HTERT RPE-1 (cell line): Measurements from ENCODE around the gene CAMKK1.
"Not testable (repeated sequence)": the region's sequence is repeated elsewhere in the genome, so short reads cannot be mapped to it uniquely, and the experiment has no call there.

Experiments
- in situ Hi-C: fragments of 300-500 bp; cut with MboI; formaldehyde crosslinking; loops from 4 replicates; pipeline ENCODE4 v1.14.3; 2020; ENCODE audit warnings: low sequenced_read_pairs

Gene CAMKK1

DNA sequence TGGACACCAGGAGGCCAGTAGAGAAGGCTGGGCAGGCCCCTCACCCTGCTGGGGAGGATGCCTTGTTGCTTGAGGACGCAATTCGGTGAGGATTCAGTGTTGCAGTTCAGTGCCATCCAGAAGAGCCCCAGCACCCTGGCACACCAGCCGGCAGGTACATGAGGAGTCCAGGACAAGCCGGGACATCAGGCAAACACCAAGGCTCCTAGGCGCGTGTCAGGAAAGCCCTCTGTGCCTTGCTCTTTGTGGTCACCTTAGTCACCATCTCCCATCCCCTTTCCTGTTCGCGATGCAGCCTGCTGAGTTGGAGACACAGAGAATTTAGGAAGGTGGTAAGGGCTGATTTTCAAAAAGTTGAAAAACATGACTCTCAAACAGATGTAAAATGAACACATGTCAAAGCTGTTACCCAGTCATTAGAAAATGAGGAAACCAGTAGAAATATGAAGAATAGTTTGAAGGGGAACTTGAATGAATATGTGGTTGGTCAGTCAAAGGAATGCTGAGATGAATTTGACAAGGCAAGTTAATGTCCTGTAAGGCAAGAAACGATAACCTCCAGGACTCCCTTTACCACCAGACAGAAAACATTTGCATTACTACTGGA, 44.5 kb downstream of the CAMKK1 start:
- in situ Hi-C loops = no loop called here

GRCh38 chr17:3847165-3847670, 45.6 kb downstream of the CAMKK1 start:
- in situ Hi-C loops = no loop called here

DNA sequence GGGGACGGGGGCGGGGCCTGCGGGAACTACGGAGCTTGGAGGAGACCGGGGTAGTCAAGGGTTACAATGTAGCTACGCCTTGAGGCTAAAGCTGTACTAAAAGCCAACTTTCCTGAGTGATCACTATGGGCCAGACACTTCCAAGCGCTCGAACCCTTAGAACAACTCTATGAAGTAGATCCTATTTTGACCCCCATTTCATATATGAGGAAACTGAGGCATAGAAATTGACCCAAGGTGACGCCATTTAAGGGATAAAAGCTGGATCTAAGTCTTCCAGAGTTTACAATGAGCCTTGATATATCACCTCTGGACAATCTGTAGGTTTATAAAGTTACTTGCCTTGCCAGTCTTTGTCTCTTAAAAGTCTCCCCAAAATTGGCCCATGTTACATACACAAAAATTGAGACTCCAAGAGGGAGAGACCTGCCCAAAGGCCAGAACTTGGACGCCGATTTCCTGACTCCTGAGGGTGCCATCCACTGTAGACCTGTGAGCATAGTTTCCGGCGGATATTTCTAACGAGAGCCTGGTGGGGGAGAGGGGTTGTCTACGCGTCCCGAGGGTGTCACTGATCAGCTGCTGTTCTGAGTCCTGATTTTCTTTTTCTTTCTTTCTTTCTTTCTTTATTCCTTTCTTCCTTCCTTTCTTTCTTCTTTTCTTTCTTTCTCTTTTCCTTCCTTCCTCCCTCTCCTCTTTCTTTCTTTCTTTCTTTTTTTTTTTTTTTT, 46.3 kb downstream of the CAMKK1 start:
- in situ Hi-C loops = no loop called here

- in situ Hi-C loops = no loop called here
Measured at GRCh38 chr17:3845621-3846436, 47.0 kb downstream of the CAMKK1 start, which contains the start of gene NCBP3. Gene NCBP3, minus strand, starts transcription at chr17:3846246. Its CDS starts 23 bp downstream, at chr17:3846223.

DNA sequence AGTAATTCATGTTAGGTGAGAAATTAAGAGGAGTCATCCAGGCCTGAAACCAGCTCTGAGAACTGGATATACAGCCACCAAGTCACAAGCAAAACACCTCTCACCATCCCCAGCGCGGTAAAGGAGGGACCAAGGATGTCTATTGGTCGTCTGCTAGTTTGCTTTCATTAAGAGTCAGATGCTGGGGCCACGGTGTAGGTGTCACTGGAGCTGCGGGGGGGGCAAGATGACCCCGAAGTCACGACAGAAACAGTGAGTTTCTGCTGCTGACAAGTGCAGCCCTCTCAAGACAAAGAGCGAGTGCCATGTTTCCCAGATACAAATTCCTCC, 47.6 kb downstream of the CAMKK1 start:
- in situ Hi-C loops = no loop called here

DNA sequence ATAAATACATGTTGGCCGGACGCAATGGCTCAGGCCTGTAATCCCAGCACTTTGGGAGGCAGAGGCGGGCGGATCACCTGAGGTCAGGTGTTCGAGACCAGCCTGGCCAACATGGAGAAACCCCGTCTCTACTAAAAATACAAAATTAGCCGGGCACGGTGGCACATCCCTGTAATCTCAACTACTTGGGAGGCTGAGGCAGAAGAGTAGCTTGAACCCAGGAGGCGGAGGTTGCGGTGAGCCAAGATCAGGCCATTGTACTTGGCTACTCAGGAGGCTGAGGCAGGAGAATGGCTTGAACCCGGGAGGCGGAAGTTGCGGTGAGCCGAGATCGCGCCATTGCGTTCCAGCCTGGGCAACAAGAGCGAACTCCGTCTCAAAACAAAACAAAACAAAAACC, 48.3 kb downstream of the CAMKK1 start:
- in situ Hi-C loops = not testable (repeated sequence)

GRCh38 chr17:3843935-3844516, 48.8 kb downstream of the CAMKK1 start:
- in situ Hi-C loops = no loop called here

- in situ Hi-C loops = no loop called here
Measured at GRCh38 chr17:3838206-3838605, 54.6 kb downstream of the CAMKK1 start.

- in situ Hi-C loops = no loop called here
Measured at GRCh38 chr17:3836551-3836950, 56.3 kb downstream of the CAMKK1 start.

- in situ Hi-C loops = no loop called here
Measured at GRCh38 chr17:3835410-3836229, 57.2 kb downstream of the CAMKK1 start.

- in situ Hi-C loops = no loop called here
Measured at GRCh38 chr17:3834811-3835210, 58.0 kb downstream of the CAMKK1 start.

DNA sequence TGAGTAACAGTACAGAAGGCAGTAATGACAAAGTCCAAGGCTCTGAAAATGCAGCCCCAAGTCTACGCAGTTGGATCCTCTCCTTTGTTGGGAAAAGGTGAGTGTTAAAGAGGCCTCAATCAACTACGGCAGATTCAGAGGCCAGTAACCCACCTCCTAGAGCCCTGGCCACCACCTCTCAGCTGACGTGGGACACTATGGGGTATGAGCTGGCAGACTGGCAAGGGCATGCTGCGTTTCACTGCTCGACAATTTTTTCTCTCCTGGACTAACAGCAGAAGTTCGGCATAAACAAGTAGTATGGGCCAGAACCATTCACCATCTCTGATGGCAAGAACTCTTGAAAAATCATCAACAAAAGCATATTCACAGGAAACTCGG, 64.0 kb downstream of the CAMKK1 start:
- in situ Hi-C loops = no loop called here

GRCh38 chr17:3828151-3828851, 64.6 kb downstream of the CAMKK1 start:
- in situ Hi-C loops = no loop called here

DNA sequence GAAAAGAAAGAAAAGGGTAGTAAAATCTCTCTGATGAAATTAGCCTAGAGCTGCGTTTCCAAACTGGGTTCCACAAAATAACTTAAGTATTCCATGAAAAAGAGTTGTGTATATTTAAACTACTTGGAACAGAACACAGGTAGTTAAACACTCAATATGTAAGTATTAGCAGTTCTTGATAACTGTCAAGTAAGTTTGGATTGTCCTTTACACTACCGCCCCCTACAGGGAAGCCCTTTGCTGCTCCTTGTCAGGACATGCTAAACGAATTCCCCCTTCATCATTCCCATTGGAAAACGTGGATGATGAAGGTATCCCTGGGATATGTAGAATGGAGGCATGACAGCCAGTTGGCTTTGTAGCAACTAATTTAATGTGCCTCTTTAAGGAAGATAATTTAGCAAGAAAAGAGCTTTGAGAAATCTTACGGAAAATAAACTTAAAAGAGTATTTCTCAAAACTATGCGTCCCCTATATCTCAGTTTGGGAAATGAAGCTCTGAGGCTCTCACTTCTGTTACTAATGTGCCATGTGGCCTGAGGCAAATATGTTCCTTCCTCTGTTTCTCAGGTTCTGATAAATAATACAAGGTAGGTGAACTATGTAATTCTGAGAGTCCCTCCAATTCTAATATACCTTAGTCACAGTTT, 65.6 kb downstream of the CAMKK1 start:
- in situ Hi-C loops = no loop called here

GRCh38 chr17:3826191-3826590, 66.7 kb downstream of the CAMKK1 start:
- in situ Hi-C loops = no loop called here

DNA sequence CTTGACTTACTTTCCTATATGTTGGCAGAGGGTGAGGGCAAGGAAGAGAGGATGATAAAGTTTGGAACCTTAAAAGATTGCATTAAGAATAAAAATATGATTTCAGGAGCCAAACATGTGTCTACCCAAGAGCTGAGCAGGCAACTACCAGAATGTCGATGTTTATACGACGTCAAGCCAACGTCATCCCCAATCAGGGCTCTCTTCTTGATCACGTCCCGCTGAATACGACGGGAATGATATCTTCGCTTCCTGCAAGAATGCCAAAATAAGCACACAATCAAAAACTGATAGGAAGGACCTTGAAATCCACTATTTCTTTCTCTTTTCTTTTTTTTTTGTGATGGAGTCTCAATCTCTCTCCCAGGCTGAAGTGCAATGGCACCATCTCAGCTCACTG, 71.8 kb downstream of the CAMKK1 start:
- in situ Hi-C loops = no loop called here

DNA sequence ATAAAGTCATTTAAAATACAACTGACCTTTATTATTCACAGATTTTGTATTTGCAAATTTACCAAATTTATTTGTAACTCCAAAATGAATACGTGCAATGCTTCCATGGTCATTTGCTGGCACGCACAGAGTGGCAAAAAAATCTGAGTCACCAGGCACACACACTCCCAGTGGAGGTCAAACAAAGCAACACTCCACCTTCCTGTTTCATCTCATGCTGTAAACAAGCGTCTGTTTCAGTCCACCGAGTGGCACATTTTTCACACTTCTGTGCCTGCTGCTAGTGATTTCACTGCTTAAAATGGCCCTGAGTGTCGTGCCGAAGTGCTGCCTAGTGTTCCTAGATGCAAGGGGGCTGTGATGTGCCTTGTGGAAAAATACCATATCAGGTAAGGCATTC, 74.1 kb downstream of the CAMKK1 start:
- in situ Hi-C loops = no loop called here

GRCh38 chr17:3817851-3818605, 74.8 kb downstream of the CAMKK1 start:
- in situ Hi-C loops = no loop called here

- in situ Hi-C loops = no loop called here
Measured at GRCh38 chr17:3815925-3816324, 76.9 kb downstream of the CAMKK1 start.
